ENCODE results near the gene PPP1R15B. TPM values are rescaled to one million over a fixed set of nuclear protein-coding genes. Genes with fewer than 3 reads are reported as not detected.

The PPP1R15B gene
- total and polyA plus RNA-seq, 10 of the 15 experiments (the other 5 are each of a cell fraction or from before 2014, with no cell fraction given), result 13.9 to 38.1 (median 26.5) TPM

- ChIA-PET RAD21 (ENCODE audit: unreplicated experiment) (interaction anchor here (1.0 to 1.6 kb wide), 3 partner anchors 11 to 371 kb away, joined by 3 to 4 read pairs (median 3); no protein-coding TSS in a partner anchor), SMC1A (ENCODE audit: uncharacterized antibody, unreplicated experiment) (interaction anchor here (0.6 to 33.8 kb wide), 3 partner anchors 51 to 525 kb away, joined by 3 to 939 read pairs (median 4); partner anchors contain the start of gene PIK3C2B), POLR2A (interaction anchor here (0.9 to 1.4 kb wide), 2 partner anchors 11 to 57 kb away, joined by 3 read pairs; no protein-coding TSS in a partner anchor), CTCF (interaction anchor here (0.6 to 51.8 kb wide), 9 partner anchors 8 to 573 kb away, joined by 3 to 2021 read pairs (median 3); partner anchors contain the start of gene PIK3C2B)
- in situ Hi-C loops (cut with MboI) (loop anchor here (10.0 kb wide), 1 partner anchor 369 kb away; no protein-coding TSS in a partner anchor), intact Hi-C loops (cut with micrococcal nuclease; ENCODE audit: unreplicated experiment) (no loop called here)
- Histone ChIP-seq H3K79me2 (ENCODE audit: control insufficient read depth, insufficient read depth, low read length) (no peaks in the 10 kb centered on the region), H3K4me2 (ENCODE audit: control insufficient read depth, insufficient read depth) (no peak overlapping the region), H3K27me3 (replicated peaks in 1 of 2; ENCODE audit: control insufficient read depth in 2 of 2, insufficient read depth in 2 of 2, low read length in 1 of 2) (no peaks in the 10 kb centered on the region), H4K20me1 (ENCODE audit: control insufficient read depth, insufficient read depth) (no peaks in the 10 kb centered on the region), H2AFZ (ENCODE audit: control insufficient read depth, low read depth, low read length) (no peak overlapping the region), H3K4me1 (ENCODE audit: control insufficient read depth, insufficient read depth, low read length) (no peaks in the 10 kb centered on the region), H3K36me3 (ENCODE audit: control insufficient read depth in 2 of 2, insufficient read depth in 2 of 2, low read length in 1 of 2) (peaks cover 23 to 28% of the 10 kb centered on the region in 2 experiments), H3K9ac (ENCODE audit: control insufficient read depth, insufficient read depth, low read length) (no peak overlapping the region), H3K27ac (ENCODE audit: control insufficient read depth, insufficient read depth) (no peak overlapping the region), H3K4me3 (no peak overlapping the region), H3K9me3 (replicated peaks; ENCODE audit: control insufficient read depth, insufficient read depth, low read length) (no peaks in the 10 kb centered on the region)
- DNase-seq (ENCODE audit: low read depth, low spot score), result no peak
- TF ChIP-seq CBX5 (IDR thresholded peaks at IDR 0.05; ENCODE audit: low read depth) (no peak), EGR1 (IDR thresholded peaks at IDR 0.05; ENCODE audit: borderline replicate concordance in 1 of 2, low read depth in 2 of 2, low read length in 2 of 2) (no peak), PAX5 (IDR thresholded peaks at IDR 0.05; ENCODE audit: borderline replicate concordance, low read depth, low read length) (no peak), EP300 (IDR thresholded peaks at IDR 0.05; ENCODE audit: borderline replicate concordance in 1 of 2, control insufficient read depth in 1 of 2, low read depth in 2 of 2, low read length in 2 of 2) (no peak), ZNF207 (IDR thresholded peaks at IDR 0.05; ENCODE audit: borderline replicate concordance) (no peak), PML (IDR thresholded peaks at IDR 0.05; ENCODE audit: low read length) (no peak), HDAC2 (IDR thresholded peaks at IDR 0.05) (no peak), PKNOX1 (IDR thresholded peaks at IDR 0.05) (no peak), FOXM1 (IDR thresholded peaks at IDR 0.05; ENCODE audit: low read depth, low read length) (no peak), ZBED1 (IDR thresholded peaks at IDR 0.05; ENCODE audit: borderline replicate concordance) (no peak), RBBP5 (conservative IDR thresholded peaks at IDR 0.05) (no peak), E4F1 (IDR thresholded peaks at IDR 0.05; ENCODE audit: borderline replicate concordance, partially characterized antibody) (no peak), MYB (IDR thresholded peaks at IDR 0.05; ENCODE audit: borderline replicate concordance, low read depth, low read length) (no peak), RELB (IDR thresholded peaks at IDR 0.05; ENCODE audit: low read depth) (no peak), BMI1 (IDR thresholded peaks at IDR 0.05; ENCODE audit: borderline replicate concordance) (no peak), ZBTB11 (CRISPR knock-in tag; IDR thresholded peaks at IDR 0.05) (no peak)
- BruUV-seq (replicated peaks), result no TSS peak
- FAIRE-seq, result no peak
- 89% methylated on average over 4 of the region's 4 CpGs for WGBS (ENCODE audit: insufficient coverage, insufficient replicate concordance, low lambda C conversion rate, missing lambda C conversion rate)
- ATAC-seq, result no peak
Observed at GRCh38 chr1:204435381-204435831, 23.8 kb upstream of the PPP1R15B start.

Data from GM12878 (cell line).